Measurements from ENCODE around the gene ASNSD1.

ASNSD1 gene

DNA sequence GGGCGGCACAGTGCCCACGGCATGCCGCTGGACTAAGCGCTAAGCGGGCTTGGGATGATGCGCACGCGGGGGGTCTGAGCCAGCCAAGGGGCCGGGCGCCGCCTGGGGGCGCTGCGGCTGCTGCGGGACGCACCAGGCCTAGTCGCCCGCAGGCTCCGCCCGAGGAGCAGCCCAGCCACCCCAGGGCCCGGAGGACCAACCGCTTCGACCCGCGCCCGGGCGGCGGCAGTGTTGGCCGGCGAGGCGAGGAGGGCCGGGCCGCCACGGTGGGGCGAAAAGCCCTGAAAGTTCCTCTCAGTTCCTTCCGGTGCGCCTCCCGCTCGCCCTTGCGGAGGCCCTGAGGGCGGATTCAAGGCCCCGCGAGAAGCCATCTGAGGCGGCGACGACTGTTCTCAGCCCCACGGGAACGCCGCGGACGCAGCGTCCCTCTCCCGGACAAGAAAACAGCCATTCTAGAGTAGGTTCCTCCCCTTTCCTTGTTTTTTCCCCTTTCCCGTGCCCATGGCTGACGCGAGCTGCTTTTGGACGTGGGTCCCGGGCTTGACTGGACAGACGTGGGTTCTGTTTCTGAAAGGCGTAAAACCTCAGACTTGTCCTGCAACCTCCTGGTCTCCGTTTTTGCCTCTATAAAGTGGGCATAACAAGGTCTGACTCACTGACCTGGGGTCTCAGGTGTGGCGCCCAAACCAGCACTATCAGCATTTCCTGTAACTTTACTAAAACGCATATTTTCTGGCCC lies 13.3 kb downstream of the ASNSD1 start, which contains the start of gene ANKAR:
Gene ANKAR (plus strand): TSS at position 297 of the 739 bp plus-strand sequence. CDS start 1,821 bp downstream, outside the sequence.
- TF ChIP-seq, protein P1, sequence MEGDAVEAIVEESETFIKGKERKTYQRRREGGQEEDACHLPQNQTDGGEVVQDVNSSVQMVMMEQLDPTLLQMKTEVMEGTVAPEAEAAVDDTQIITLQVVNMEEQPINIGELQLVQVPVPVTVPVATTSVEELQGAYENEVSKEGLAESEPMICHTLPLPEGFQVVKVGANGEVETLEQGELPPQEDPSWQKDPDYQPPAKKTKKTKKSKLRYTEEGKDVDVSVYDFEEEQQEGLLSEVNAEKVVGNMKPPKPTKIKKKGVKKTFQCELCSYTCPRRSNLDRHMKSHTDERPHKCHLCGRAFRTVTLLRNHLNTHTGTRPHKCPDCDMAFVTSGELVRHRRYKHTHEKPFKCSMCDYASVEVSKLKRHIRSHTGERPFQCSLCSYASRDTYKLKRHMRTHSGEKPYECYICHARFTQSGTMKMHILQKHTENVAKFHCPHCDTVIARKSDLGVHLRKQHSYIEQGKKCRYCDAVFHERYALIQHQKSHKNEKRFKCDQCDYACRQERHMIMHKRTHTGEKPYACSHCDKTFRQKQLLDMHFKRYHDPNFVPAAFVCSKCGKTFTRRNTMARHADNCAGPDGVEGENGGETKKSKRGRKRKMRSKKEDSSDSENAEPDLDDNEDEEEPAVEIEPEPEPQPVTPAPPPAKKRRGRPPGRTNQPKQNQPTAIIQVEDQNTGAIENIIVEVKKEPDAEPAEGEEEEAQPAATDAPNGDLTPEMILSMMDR (IDR thresholded peaks at IDR 0.05): peak; percentile 95
- TF ChIP-seq ZFX (IDR thresholded peaks at IDR 0.05; ENCODE audit: borderline replicate concordance): no peak
- peak within 1 kb of the TSS; percentile 75 for H3K27ac ChIP-seq

DNA sequence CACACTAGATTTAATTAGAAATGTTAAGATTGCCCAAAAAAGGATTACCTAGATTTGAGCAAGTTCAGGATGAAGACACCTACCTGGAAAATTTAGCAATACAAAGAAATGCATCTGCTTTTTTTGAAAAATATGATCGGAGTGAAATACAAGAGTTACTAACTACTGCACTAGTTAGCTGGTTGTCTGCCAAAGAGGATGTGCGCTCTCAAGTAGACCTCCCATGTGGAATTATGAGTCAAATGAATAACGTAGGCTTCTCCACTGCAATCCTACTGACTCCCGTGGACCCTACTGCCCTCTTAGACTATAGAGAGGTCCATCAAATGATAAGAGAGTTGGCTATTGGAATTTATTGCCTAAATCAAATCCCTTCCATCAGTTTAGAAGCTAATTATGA lies 15.2 kb downstream of the ASNSD1 start:
- TF ChIP-seq ZFX (IDR thresholded peaks at IDR 0.05; ENCODE audit: borderline replicate concordance): no peak
- TF ChIP-seq, protein P1 (IDR thresholded peaks at IDR 0.05): no peak
- no peak overlapping the region for H3K27ac ChIP-seq

DNA sequence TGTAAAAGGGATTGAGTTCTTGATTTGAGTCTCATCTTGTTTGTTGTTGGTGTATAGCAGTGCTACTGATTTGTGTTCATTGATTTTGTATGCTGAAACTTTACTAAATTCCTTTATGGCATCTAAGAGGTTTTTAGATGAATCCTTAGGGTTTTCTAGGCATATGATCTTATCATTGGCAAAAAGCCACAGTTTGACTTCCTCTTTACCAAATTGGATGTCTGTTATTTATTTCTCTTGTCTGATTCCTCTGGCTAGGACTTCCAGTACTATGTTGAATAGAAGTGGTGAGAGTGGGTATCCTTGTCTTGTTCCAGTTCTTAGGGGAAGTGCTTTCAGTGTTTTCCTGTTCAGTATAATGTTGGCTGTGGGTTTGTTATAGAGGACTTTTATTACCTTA lies 18.0 kb downstream of the ASNSD1 start:
- no peak overlapping the region for H3K27ac ChIP-seq
- no peak for TF ChIP-seq ZFX (IDR thresholded peaks at IDR 0.05; ENCODE audit: borderline replicate concordance)
- TF ChIP-seq, protein P1 (IDR thresholded peaks at IDR 0.05): no peak

DNA sequence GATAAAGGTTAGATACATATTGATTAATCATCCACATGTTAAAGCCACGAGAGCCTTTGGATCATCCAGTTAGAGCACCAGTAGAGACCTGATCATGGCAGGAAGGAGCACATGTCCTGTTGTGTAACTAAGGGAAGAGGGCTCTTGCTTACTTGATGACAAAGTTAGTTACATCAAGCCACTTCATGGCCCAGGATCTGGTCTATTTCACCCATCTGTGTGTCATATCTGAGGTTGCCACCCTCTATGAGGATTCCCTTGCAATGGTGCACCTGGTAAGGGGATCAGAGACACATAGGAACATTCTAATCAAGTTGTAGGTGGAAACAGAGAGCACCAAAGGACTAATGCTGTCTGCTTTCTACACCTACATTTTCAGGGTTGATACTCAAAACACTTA lies 19.9 kb downstream of the ASNSD1 start:
- no peak overlapping the region for H3K27ac ChIP-seq
- TF ChIP-seq, protein P1 (IDR thresholded peaks at IDR 0.05): no peak
- TF ChIP-seq ZFX (IDR thresholded peaks at IDR 0.05; ENCODE audit: borderline replicate concordance): no peak

DNA sequence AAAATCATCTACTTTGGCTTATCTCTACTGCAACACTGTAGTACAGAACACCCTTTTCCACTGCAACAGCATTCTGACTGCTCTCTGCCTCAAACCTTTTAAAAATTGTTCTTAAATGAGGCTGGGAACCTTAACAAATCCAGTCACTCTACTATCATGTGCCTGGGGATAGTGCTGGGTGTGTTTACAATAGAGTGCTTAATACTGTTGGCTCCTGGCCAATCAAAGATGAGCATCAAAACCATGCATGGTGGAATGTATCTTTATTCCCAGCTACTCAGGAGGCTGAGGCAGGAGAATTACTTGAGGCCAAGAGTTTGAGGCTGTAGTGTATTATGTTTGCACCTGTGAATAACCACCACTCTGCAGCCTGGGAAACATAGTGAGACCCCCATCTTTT lies 20.6 kb downstream of the ASNSD1 start:
- no peak overlapping the region for H3K27ac ChIP-seq
- TF ChIP-seq, protein P1 (IDR thresholded peaks at IDR 0.05): no peak
- no peak for TF ChIP-seq ZFX (IDR thresholded peaks at IDR 0.05; ENCODE audit: borderline replicate concordance)

DNA sequence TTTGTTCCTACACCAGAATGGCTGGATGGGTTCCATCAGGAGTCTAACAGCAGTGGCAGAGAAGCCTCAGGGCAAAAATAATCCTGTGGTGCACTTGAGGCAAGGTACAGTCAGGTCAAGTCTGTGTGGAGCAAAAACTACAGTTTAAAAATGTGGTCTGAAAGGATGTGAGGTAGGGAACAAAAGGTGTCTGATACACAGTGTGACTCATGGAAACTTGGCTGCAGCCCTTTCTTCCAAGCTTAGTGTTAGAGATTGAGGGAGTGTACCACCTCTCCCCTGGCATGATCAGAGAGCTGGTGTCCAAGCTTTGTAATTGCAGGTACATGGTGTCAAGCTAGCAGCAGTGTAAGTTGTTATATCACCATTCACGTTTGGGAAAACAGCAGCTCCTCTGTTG lies 22.1 kb downstream of the ASNSD1 start:
- H3K27ac ChIP-seq: no peak overlapping the region
- TF ChIP-seq, protein P1 (IDR thresholded peaks at IDR 0.05): no peak
- no peak for TF ChIP-seq ZFX (IDR thresholded peaks at IDR 0.05; ENCODE audit: borderline replicate concordance)

DNA sequence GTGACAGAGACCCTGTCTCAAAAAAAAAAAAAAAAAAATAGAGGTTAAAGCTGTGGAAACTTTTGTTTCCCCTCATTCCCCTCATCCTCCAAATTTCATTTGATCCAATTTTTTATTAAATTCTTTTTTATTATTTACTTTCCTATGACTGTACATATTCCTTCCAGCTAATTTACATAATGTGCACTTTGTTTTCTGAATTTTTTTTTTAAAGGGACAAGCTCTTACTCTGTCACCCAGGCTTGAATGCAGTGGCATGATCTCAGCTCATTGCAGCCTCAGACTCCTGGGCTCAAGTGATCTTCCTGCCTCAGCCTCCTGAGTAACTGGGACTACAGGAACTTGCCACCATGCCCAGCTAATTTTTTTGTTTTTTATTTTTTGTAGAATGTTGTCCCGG lies 23.6 kb downstream of the ASNSD1 start:
- no peak for TF ChIP-seq ZFX (IDR thresholded peaks at IDR 0.05; ENCODE audit: borderline replicate concordance)
- TF ChIP-seq, protein P1 (IDR thresholded peaks at IDR 0.05): no peak
- no peak overlapping the region for H3K27ac ChIP-seq

All from 22Rv1 (cell line).